MM.1S (cell line): ENCODE data around the gene OR5AU1.

Source experiments
- CTCF ChIP-seq: fragments of 300-600 bp; sonication (generic); IDR thresholded peaks from 2 replicates; pipeline ENCODE4 v1.5.1; 2016; ENCODE audit warnings: antibody characterized with exemption, low read length, mixed read lengths
- EZH2 ChIP-seq: fragments of 300-600 bp; sonication (generic); optimal IDR thresholded peaks from 2 replicates; pipeline ENCODE3; 2017; ENCODE audit warnings: low read depth, mild to moderate bottlenecking, antibody characterized with exemption, low read length, mixed read lengths

GRCh38 chr14:21169573-21169972, 13.7 kb upstream of the OR5AU1 start:
- TF ChIP-seq CTCF (no peak), EZH2 (no peak)
